H1 (cell line): ENCODE measurements around the gene ROR1. TPM values are rescaled to one million over a fixed set of nuclear protein-coding genes. Genes with fewer than 3 reads are reported as not detected.

Experiments
- CTCF ChIA-PET: fragments of 300-600 bp; sonication (Branson Sonifier 250); formaldehyde crosslinking; loops from one replicate; lab custom pipeline; 2021; ENCODE audit not compliant: partially characterized antibody; lab: Charles Lee
- POLR2A ChIA-PET: fragments of 300-600 bp; sonication (Branson Sonifier 250); formaldehyde crosslinking; loops from one replicate; lab custom pipeline; 2021; ENCODE audit warnings: inconsistent platforms; ENCODE audit not compliant: partially characterized antibody; lab: Charles Lee
- DNase-seq, 2 experiments: peaks; one replicate each; pipeline versions ENCODE4 v3.0.0 to v3.0.0-alpha.2; 2010 to 2022; ENCODE audit warnings: low spot score in 2 of 2, low read depth in 1 of 2, mixed read lengths in 1 of 2
- FAIRE-seq: peaks from 2 replicates; lab custom pipeline; 2011; peaks lifted over from hg19 to GRCh38; lab: Jason Lieb, UNC
- H2AFZ ChIP-seq: 2 replicates; pipeline ENCODE4 v1.8.1; 2012; ENCODE audit warnings: low read length, inconsistent platforms
- H2AK5ac ChIP-seq: 2 replicates; pipeline ENCODE4 v1.6.1; 2013; ENCODE audit warnings: low read depth, low read length
- H2BK120ac ChIP-seq: replicated peaks from 2 replicates; pipeline ENCODE3; 2013; ENCODE audit warnings: low read depth, low read length, inconsistent platforms
- H2BK12ac ChIP-seq: 2 replicates; pipeline ENCODE4 v1.6.1; 2013; ENCODE audit warnings: low read depth, low read length
- H2BK15ac ChIP-seq: 2 replicates; pipeline ENCODE4 v1.6.1; 2013; ENCODE audit warnings: low read length
- H2BK20ac ChIP-seq: 2 replicates; pipeline ENCODE4 v1.6.1; 2013; ENCODE audit warnings: low read length
- H2BK5ac ChIP-seq: 2 replicates; pipeline ENCODE4 v1.6.1; 2013; ENCODE audit warnings: low read depth, low read length
- H3K14ac ChIP-seq: 2 replicates; pipeline ENCODE4 v1.6.1; 2013; ENCODE audit warnings: inconsistent platforms; ENCODE audit not compliant: insufficient read length
- H3K18ac ChIP-seq: 2 replicates; pipeline ENCODE4 v1.6.1; 2013; ENCODE audit warnings: low read length; ENCODE audit errors: extremely low read depth
- H3K23ac ChIP-seq: 2 replicates; pipeline ENCODE4 v1.6.1; 2013; ENCODE audit warnings: inconsistent platforms; ENCODE audit not compliant: insufficient read length
- H3K23me2 ChIP-seq: 2 replicates; pipeline ENCODE4 v1.6.1; 2013; ENCODE audit warnings: low read depth, low read length
- H3K27ac ChIP-seq: 2 replicates; pipeline ENCODE4 v1.6.1; 2011; ENCODE audit warnings: low read depth, low read length, inconsistent platforms
- H3K27me3 ChIP-seq, 4 experiments: replicated peaks in 1 of 4; 1 replicate in 1 of 4; 2 replicates in 3 of 4; pipeline versions ENCODE4 v1.6.1 to v1.8.1; 2011 to 2013; ENCODE audit warnings: low read length in 3 of 4, mild to moderate bottlenecking in 3 of 4, inconsistent platforms in 2 of 4, mixed read lengths in 2 of 4, moderate library complexity in 1 of 4; ENCODE audit not compliant: control insufficient read depth in 3 of 4, insufficient read depth in 3 of 4; ENCODE audit errors: extremely low read depth in 1 of 4
- H3K36me3 ChIP-seq, 4 experiments: 2 replicates each; pipeline versions ENCODE4 v1.6.1 to v1.8.1; 2011 to 2013; ENCODE audit warnings: mild to moderate bottlenecking in 4 of 4, low read length in 3 of 4, moderate library complexity in 2 of 4, control low read depth in 1 of 4, inconsistent platforms in 1 of 4; ENCODE audit not compliant: insufficient read depth in 4 of 4, control insufficient read depth in 2 of 4
- H3K4ac ChIP-seq: replicated peaks from 2 replicates; pipeline ENCODE3; 2013; ENCODE audit warnings: low read length, low read depth, mixed read lengths, inconsistent platforms; ENCODE audit not compliant: insufficient read length
- H3K4me1 ChIP-seq, 4 experiments: replicated peaks in 1 of 4; 1 replicate in 1 of 4; 2 replicates in 3 of 4; pipeline versions ENCODE4 v1.6.1 to v1.8.1; 2011 to 2013; ENCODE audit warnings: low read length in 3 of 4, inconsistent platforms in 2 of 4, mixed read lengths in 1 of 4; ENCODE audit not compliant: insufficient read depth in 4 of 4, control insufficient read depth in 3 of 4
- H3K4me2 ChIP-seq, 2 experiments: 2 replicates each; pipeline versions ENCODE4 v1.6.1 to v1.8.1; 2011 to 2013; ENCODE audit warnings: low read depth in 2 of 2, low read length in 2 of 2, control low read depth in 1 of 2, inconsistent platforms in 1 of 2, mild to moderate bottlenecking in 1 of 2; ENCODE audit not compliant: insufficient read depth in 1 of 2
- H3K4me3 ChIP-seq, 4 experiments: fragments of 200-600, 300-600 bp in 1 of 4; sonication (generic), shearing (Covaris generic), sonication (Bioruptor Twin) in 1 of 4; 2 replicates each; pipeline versions ENCODE4 v1.5.1 to v1.8.1; 2011 to 2016; ENCODE audit warnings: low read length in 4 of 4, low read depth in 3 of 4, control low read depth in 2 of 4, inconsistent platforms in 2 of 4, mild to moderate bottlenecking in 2 of 4, mixed read lengths in 1 of 4, moderate library complexity in 1 of 4; ENCODE audit not compliant: insufficient read depth in 2 of 4; ENCODE audit errors: extremely low read depth in 1 of 4
- H3K56ac ChIP-seq: replicated peaks from 2 replicates; pipeline ENCODE3; 2013; ENCODE audit warnings: low read depth, mild to moderate bottlenecking, mixed read lengths, low read length, inconsistent platforms; ENCODE audit not compliant: insufficient read length
- H3K79me1 ChIP-seq: 2 replicates; pipeline ENCODE4 v1.6.1; 2013; ENCODE audit warnings: low read depth, low read length, control low read depth
- H3K79me2 ChIP-seq, 2 experiments: 2 replicates each; pipeline versions ENCODE4 v1.6.1 to v1.8.1; 2012 to 2013; ENCODE audit warnings: low read length in 2 of 2, mild to moderate bottlenecking in 2 of 2, inconsistent platforms in 1 of 2; ENCODE audit not compliant: insufficient read depth in 2 of 2, control insufficient read depth in 1 of 2
- H3K9ac ChIP-seq, 4 experiments: replicated peaks in 1 of 4; 1 replicate in 1 of 4; 2 replicates in 3 of 4; pipeline versions ENCODE4 v1.6.1 to v1.8.1; 2011 to 2013; ENCODE audit warnings: low read depth in 3 of 4, low read length in 3 of 4, control low read depth in 2 of 4, mild to moderate bottlenecking in 2 of 4, moderate library complexity in 2 of 4, inconsistent platforms in 1 of 4; ENCODE audit errors: extremely low read depth in 1 of 4
- H3K9me3 ChIP-seq, 2 experiments: 2 replicates each; pipeline versions ENCODE4 v1.6.1 to v1.8.1; 2012 to 2013; ENCODE audit warnings: mild to moderate bottlenecking in 2 of 2, moderate library complexity in 2 of 2, control low read depth in 1 of 2, inconsistent platforms in 1 of 2, low read depth in 1 of 2, low read length in 1 of 2, mixed read lengths in 1 of 2; ENCODE audit not compliant: insufficient read depth in 2 of 2
- H4K20me1 ChIP-seq, 2 experiments: replicated peaks in 1 of 2; 2 replicates each; pipeline versions ENCODE3 to v1.8.1; 2011 to 2013; ENCODE audit warnings: inconsistent platforms in 2 of 2, low read length in 2 of 2, mild to moderate bottlenecking in 1 of 2; ENCODE audit not compliant: insufficient read depth in 2 of 2, control insufficient read depth in 1 of 2
- H4K5ac ChIP-seq: 2 replicates; pipeline ENCODE4 v1.6.1; 2013; ENCODE audit warnings: low read length, low read depth, mixed read lengths, inconsistent platforms; ENCODE audit not compliant: insufficient read length
- H4K8ac ChIP-seq: 2 replicates; pipeline ENCODE4 v1.8.0; 2013; ENCODE audit warnings: mild to moderate bottlenecking, moderate library complexity, low read length, inconsistent platforms; ENCODE audit not compliant: insufficient read depth; ENCODE audit errors: extremely low read depth
- H4K91ac ChIP-seq: replicated peaks from 2 replicates; pipeline ENCODE3; 2013; ENCODE audit warnings: low read length, mixed read lengths, inconsistent platforms; ENCODE audit not compliant: insufficient read length
- JUND ChIP-seq: IDR thresholded peaks from 2 replicates; pipeline ENCODE4 v1.6.1; 2011; ENCODE audit warnings: mild to moderate bottlenecking, improper control_type of control experiment, low read length
- RBBP5 ChIP-seq: IDR thresholded peaks from 2 replicates; pipeline ENCODE4 v1.7.1; 2012; ENCODE audit warnings: low read depth, mild to moderate bottlenecking, inconsistent platforms, low read length, moderate library complexity, borderline replicate concordance
- SAP30 ChIP-seq: fragments of 300-600 bp; sonication (generic); IDR thresholded peaks from 2 replicates; pipeline ENCODE4 v1.7.1; 2012; ENCODE audit warnings: low read length, moderate library complexity, mild to moderate bottlenecking, inconsistent platforms; ENCODE audit not compliant: insufficient read depth, insufficient replicate concordance
- SP2 ChIP-seq: IDR thresholded peaks from 2 replicates; pipeline ENCODE4 v1.6.1; 2012; ENCODE audit warnings: mild to moderate bottlenecking, low read length, inconsistent platforms
- WGBS, 2 experiments: shearing (Covaris generic) in 1 of 2; methylation state at CpG; one replicate each; pipeline versions ENCODE4 v1.1.6 to v1.1.7; 2013 to 2015; ENCODE audit warnings: low lambda C conversion rate in 2 of 2, mixed read lengths in 2 of 2, inconsistent platforms in 1 of 2, low coverage in 1 of 2, missing lambda C conversion rate in 1 of 2; ENCODE audit not compliant: insufficient replicate concordance in 2 of 2, insufficient coverage in 1 of 2, insufficient read length in 1 of 2; ENCODE audit errors: extremely low coverage in 1 of 2, missing lambda C conversion rate in 1 of 2; 5-methylcytosine and 5-hydroxymethylcytosine counted together
- polyA plus RNA-seq, 7 experiments: library from polyadenylated mRNA; depleted of rRNA in 3 of 7; stranded (reverse) in 5 of 7; unstranded in 2 of 7; fragments of >200 nt in 5 of 7; fragments of 200-250 nt in 2 of 7; gene quantifications; 1 replicate in 5 of 7; 2 replicates in 1 of 7; 4 replicates in 1 of 7; pipeline versions ENCODE4 v1.2.1 to v1.2.3, GENCODE V29; 2011 to 2013; ENCODE audit warnings: missing spikeins in 2 of 7, mixed read lengths in 2 of 7
- total RNA-seq: library from RNA; stranded (reverse); fragmentation: NEBNext Ultra II Directional; extraction: Animal tissue kit (Norgen Biotek cat#: 25700); gene quantifications from 2 replicates; pipeline ENCODE4 v1.2.1, GENCODE V29; 2021

The ROR1 gene
- total and polyA plus RNA-seq, 2 of the 8 experiments (the other 6 are each of a cell fraction or from before 2014, with no cell fraction given), result 33.6 to 73.6 TPM

DNA sequence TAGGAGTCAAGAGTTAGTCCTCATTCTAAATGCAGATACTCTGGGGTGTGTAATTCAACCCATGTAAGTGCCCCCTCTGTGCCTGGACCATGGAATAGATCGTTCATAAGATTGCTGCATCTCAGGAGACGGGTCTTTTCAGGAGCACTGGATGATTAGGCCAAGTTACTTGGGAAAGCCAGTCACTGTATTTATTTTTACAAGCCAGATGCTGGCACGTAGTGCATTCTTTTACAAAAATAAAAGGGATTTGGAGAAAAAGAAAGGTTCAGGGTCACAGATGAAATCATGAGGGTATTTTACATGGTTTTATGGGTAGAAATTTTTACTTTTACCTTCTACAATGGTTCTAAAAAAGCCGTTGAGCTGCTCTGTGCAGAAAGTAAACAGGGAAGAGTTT, 327.0 kb downstream of the ROR1 start:
- no peak overlapping the region for H3K18ac ChIP-seq
- FAIRE-seq (no peak), DNase-seq (no peak)
- H3K79me1 ChIP-seq, result no peaks in the 10 kb centered on the region; the same call in 1 of the 2 replicates
- no peak overlapping the region for H3K56ac ChIP-seq
- no peak overlapping the region for H2BK15ac ChIP-seq
- no peaks in the 10 kb centered on the region for H3K9me3 ChIP-seq
- CTCF ChIA-PET, result interaction anchor here (0.9 to 2.6 kb wide), 7 partner anchors 8 to 328 kb away, joined by 3 to 9 read pairs (median 3); no protein-coding TSS in a partner anchor
- no peak overlapping the region for H3K4ac ChIP-seq
- no peak overlapping the region for H4K5ac ChIP-seq
- H3K27me3 ChIP-seq, result no peaks in the 10 kb centered on the region
- whole genome bisulfite sequencing, 2 experiments, result 83% methylated on average over 4 of the region's 4 CpGs; no CpG with 5 or more reads in 1 of the 2 experiments
- H2BK20ac ChIP-seq, result no peak overlapping the region
- no peak overlapping the region for H3K27ac ChIP-seq
- TF ChIP-seq RBBP5 (no peak), SP2 (no peak), JUND (no peak), SAP30 (no peak)
- H2BK5ac ChIP-seq, result no peak overlapping the region
- H3K23me2 ChIP-seq, result no peaks in the 10 kb centered on the region
- no peak overlapping the region for H4K91ac ChIP-seq
- no peak overlapping the region for H4K8ac ChIP-seq
- no peak overlapping the region for H3K4me2 ChIP-seq
- no peak overlapping the region for H2BK12ac ChIP-seq
- H3K79me2 ChIP-seq, result peaks cover 0 to 23% of the 10 kb centered on the region in 2 experiments; a peak in 2 of 4 replicates
- H4K20me1 ChIP-seq, result peaks cover 0 to 2% of the 10 kb centered on the region in 2 experiments
- no peak overlapping the region for H3K4me3 ChIP-seq
- H3K4me1 ChIP-seq, result peaks cover 0 to 6% (median 3%) of the 10 kb centered on the region in 4 experiments; a peak in 2 of 7 replicates
- POLR2A ChIA-PET, result interaction anchor here (1.6 kb wide), 1 partner anchor 10 kb away, joined by 4 read pairs; no protein-coding TSS in a partner anchor
- no peak overlapping the region for H3K23ac ChIP-seq
- no peak overlapping the region for H2AK5ac ChIP-seq
- H3K9ac ChIP-seq, result no peak overlapping the region
- no peak overlapping the region for H3K14ac ChIP-seq
- H2BK120ac ChIP-seq, result no peak overlapping the region
- no peak overlapping the region for H2AFZ ChIP-seq
- no peaks in the 10 kb centered on the region for H3K36me3 ChIP-seq
